Limb (tissue), 2 donors: ENCODE results near the gene NFATC2.

ENCODE experiments used
- DNase-seq, 2 donors: peaks; one replicate each; pipeline ENCODE4 v3.0.0-alpha.2; 2016; ENCODE audit errors: extremely low spot score in 2 of 2

Gene NFATC2

DNA sequence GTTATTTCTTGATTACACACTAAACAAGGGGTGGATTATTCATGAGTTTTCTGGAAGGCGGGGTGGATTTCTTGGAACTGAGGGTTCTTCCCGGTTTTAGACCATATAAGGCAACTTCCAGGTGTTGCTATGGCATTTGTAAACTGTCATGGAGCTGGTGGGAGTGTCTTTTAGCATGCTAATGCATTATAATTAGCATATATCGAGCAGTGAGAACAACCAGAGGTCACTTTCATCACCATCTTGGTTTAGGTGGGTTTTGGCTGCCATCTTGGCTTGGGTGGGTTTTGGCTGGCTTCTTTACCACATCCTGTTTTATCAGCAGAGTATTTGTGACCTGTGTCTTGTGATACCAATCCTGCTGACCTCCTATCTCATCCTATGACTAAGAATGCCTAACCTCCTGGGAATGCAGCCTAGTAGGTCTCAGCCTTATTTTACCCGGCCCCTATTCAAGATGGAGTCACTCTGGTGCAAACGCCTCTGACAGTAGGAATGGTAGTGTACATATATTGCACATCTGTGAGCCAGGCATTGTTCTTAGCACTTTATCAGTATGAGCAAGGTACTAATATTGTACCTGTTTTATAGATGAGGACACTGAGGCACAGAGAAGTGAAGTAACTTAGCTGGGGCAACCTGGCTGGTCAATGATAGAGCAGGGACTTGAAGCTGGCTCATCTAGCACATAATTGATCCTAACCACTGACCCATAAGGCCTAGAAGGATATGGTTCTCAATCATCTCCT, 203.7 kb downstream of the NFATC2 start:
- no peak for DNase-seq

DNA sequence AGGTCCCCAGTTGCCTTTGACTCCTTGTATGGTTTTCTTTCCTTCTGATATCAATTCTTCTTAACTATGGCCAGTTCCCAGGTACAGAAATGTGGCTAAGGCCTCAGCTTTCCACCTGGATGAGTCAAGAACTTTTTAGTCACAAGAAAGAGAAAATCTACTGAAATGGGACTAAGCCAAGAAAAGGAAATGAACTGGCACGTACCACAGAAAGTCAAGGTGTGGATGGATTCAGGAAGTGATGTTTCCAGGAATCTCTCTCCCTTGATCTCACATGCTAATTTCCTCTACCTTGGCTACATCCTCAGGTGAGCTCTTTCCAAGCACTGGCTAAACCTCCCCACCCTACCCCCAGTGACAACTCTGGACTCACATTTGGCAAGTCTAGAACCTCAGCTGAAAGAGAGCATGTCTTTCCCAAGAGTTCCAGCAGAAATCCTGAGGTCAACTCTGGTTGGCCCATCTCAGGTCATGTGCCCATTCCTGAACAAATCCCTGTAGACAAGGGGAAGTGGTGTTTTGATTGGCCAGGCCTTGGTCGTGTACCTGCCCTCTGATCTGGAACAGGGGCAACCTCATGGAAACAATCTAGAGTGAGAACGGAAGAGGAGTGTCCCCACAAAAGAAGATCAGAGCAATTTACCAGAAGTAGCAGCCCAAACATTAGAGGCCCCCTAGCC, 205.3 kb downstream of the NFATC2 start:
- DNase-seq: no peak
